SH-SY5Y (cell line): ENCODE data around the gene TSC22D4.

Experiments used
- GATA2 ChIP-seq: IDR thresholded peaks from 2 replicates; pipeline ENCODE4 v1.6.1; 2011; ENCODE audit warnings: mild to moderate bottlenecking, low read depth, low read length
- GATA3 ChIP-seq: IDR thresholded peaks from 2 replicates; pipeline ENCODE4 v1.6.1; 2011; ENCODE audit warnings: low read depth, mild to moderate bottlenecking, low read length, moderate library complexity

GRCh38 chr7:100437150-100438100 is 41.6 kb downstream of the TSC22D4 start:
- no peak for TF ChIP-seq GATA3
- no peak for TF ChIP-seq GATA2
